ENCODE data around the gene SND1.

- TF ChIP-seq CTCF (conservative IDR thresholded peaks at IDR 0.05 in 1 of 2, IDR thresholded peaks at IDR 0.05 in 1 of 2; ENCODE audit: low read depth in 1 of 2, low read length in 2 of 2) (no peak), EZH2 (IDR thresholded peaks at IDR 0.05; ENCODE audit: low read length, missing control alignments) (no peak)
Observed at GRCh38 chr7:128091106-128091505, 439.1 kb downstream of the SND1 start.
